GM12872 (cell line): Measurements from ENCODE around the gene OR2A2.

Experiments
- TF ChIP-seq, protein P1 (sequence below): IDR thresholded peaks from 3 replicates; pipeline ENCODE4 v1.5.1; 2011; ENCODE audit warnings: low read depth, mild to moderate bottlenecking, low read length, moderate library complexity; ENCODE audit not compliant: insufficient read depth

OR2A2 gene

GRCh38 chr7:144090667-144091066, 18.7 kb upstream of the OR2A2 start:
- TF ChIP-seq, protein P1, sequence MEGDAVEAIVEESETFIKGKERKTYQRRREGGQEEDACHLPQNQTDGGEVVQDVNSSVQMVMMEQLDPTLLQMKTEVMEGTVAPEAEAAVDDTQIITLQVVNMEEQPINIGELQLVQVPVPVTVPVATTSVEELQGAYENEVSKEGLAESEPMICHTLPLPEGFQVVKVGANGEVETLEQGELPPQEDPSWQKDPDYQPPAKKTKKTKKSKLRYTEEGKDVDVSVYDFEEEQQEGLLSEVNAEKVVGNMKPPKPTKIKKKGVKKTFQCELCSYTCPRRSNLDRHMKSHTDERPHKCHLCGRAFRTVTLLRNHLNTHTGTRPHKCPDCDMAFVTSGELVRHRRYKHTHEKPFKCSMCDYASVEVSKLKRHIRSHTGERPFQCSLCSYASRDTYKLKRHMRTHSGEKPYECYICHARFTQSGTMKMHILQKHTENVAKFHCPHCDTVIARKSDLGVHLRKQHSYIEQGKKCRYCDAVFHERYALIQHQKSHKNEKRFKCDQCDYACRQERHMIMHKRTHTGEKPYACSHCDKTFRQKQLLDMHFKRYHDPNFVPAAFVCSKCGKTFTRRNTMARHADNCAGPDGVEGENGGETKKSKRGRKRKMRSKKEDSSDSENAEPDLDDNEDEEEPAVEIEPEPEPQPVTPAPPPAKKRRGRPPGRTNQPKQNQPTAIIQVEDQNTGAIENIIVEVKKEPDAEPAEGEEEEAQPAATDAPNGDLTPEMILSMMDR, result no peak

DNA sequence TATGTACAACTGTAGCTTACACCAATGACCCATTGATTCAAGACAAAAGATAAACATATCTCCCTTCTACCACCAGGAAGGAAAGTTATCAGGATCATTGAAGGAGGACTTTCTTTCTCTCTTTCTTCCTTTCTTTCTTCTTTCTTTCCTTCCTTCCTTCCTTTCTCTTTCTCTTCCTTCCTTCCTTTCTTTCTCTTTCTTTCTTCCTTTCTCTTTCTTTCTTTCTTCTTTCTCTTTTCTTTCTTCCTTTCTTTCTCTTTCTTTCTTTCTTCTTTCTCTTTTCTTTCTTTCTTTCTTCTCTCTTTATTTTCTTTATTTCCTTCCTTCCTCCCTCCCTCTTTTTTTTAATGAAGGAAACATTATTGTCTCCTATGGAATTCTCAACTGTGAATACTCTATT, 10.6 kb upstream of the OR2A2 start:
- TF ChIP-seq, protein P1, result no peak

GRCh38 chr7:144100607-144101006, 8.8 kb upstream of the OR2A2 start:
- TF ChIP-seq, protein P1, result no peak

DNA sequence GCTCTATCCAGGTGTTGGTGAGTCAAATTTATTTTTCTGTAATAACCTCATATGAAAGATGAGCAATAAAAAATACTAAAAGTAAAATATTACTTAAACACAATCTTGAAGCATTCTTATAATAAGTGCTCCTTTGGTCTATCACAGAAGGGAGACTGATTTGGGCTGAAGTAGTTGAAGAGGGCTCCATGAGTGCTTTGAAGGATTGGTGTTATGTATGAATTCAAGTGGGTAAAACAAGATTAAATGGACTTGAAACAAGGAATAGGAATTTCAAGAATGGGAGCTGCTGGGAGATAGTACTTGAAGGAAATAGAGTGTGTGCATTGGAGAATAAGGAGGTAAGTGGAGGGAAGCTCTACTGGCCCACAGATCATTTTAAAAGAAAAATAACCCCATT, 7.3 kb upstream of the OR2A2 start:
- TF ChIP-seq, protein P1, result no peak

- TF ChIP-seq, protein P1, result no peak
Observed at GRCh38 chr7:144105211-144105610, 4.2 kb upstream of the OR2A2 start.

- TF ChIP-seq, protein P1, result no peak
Observed at GRCh38 chr7:144110272-144110671, 889 bp downstream of the OR2A2 start.

DNA sequence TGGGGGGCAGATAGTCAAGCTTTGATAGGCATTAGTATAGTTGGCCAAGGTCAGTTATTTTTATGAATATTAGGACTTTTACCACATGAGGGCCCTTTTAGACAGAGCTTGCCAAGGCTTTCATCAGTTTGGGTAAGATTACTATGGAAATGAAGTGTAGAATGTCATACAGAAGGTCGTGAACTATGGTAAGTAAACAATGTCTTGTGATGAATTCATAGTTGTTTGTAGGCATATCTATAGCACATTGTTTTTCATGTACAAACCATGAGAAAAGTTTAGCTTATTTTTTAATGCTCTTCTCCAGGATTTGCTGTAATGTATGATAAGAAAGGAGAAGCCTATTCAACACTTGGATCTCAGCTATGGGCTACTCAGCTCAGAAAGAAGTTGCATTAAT, 4.3 kb downstream of the OR2A2 start:
- TF ChIP-seq, protein P1, result no peak

GRCh38 chr7:144118341-144118740, 9.0 kb downstream of the OR2A2 start:
- TF ChIP-seq, protein P1, result no peak
